HG02970 (cell line): ENCODE results near the gene CUX1.

Experiments
- ATAC-seq: cut with Tn5 transposase; IDR thresholded peaks from one replicate; pipeline ENCODE4 v1.9.1; 2021; ENCODE audit warnings: mild to moderate bottlenecking, moderate library complexity, moderate number of reproducible peaks; ENCODE audit not compliant: unreplicated experiment, low FRiP score

CUX1 gene

DNA sequence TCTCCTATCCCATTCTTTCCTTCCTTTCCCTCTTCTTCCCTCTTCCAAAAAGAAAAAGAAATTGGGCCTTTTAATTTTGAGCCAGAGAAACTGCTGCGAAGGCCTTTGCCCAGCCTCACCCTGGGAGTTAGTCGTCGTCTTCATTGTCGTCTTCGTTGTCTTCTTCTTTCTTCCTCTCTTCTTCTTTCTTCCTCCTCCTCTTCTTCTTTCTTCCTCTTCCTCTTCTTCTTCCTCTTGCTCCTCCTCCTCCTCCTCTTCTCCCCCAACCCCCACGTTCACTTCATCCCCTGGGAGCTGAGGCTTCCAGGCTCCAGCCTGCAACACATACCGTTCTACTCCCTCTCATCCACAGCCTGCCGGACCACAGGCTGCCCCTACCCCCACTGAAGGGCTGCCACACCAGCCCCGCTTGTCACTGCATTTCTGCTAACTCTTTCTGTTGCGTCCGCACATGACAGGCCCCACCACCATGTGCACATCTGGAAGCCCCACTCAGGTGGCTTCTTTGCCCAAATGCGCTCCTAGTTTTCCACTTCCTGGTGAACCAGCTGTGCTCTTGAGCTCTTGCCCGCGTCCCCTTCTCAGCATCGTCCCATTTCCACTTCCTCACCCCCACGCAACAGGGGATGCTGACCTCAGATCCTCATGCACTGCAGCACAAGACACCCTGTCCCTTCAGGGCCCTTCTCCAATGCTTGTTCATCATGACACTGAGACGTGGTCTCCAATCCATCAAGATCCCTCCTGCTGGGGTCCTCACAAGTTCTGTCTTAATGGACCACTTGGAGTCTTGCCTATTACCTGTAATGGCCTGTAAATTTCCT lies 374.3 kb downstream of the CUX1 start:
- ATAC-seq, result no peak

DNA sequence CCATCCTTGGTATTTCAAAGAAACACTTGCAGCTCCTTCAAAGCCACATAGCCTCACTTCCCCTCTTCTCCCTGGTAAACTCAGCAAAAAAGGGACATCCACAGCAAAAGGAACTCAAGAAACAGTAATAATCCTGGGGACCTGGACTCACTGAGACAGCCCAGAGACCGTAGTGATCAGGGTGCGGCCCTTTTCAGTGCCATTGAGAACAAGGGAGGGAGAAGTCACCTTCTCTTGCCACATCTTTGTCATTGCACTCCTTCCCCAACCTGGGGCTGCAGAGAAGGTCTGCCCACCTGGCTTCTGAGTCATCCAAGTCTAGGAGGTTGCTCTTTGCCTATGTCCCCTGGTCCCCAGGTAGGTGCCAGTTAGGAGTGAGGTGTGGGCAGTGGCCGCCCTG lies 375.4 kb downstream of the CUX1 start:
- no peak for ATAC-seq

DNA sequence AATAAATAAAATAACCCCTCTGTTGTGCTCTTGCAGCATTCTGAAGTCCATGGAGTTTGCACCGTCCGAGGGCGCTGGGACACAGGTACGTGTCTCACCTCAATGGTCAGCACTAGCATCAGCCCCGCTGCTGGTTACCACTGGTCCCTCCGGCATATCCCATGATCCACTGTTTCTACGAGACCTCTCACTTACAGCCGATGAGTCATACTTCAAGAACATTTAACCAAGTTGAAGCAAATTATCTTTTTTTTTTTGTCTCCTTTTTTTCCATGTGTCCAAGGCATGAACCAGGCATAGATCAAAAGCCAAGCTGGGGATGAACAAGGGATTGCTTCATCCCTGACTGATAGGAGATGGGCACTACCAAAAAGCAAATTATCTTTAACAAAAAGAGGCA lies 376.4 kb downstream of the CUX1 start:
- ATAC-seq, result no peak

- ATAC-seq, result no peak
Observed at GRCh38 chr7:102195361-102195760, 377.9 kb downstream of the CUX1 start.

GRCh38 chr7:102196028-102196427 lies 378.6 kb downstream of the CUX1 start:
- ATAC-seq, result no peak

GRCh38 chr7:102197161-102197560 lies 379.7 kb downstream of the CUX1 start:
- ATAC-seq, result no peak

DNA sequence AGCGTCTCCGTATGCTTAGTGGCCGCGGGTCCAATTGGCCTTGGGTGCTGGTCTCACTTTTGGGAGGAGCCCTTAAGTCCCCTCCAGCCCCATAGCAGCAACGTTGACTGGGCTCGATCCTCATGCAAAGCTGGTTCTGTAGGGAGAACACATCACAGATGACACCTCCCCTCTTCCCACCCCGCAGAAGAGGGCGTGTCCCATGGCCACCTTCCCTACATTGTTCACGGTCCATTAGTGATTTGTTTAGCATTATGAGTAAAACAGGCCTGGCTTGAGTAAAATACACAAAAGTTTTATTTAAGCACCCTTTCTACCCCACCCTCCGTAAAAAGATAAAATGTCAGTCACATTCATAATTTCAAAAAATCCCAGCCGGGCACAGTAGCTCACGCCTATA lies 380.2 kb downstream of the CUX1 start:
- ATAC-seq, result no peak

- ATAC-seq, result no peak
Observed at GRCh38 chr7:102198417-102198956, 381.1 kb downstream of the CUX1 start.

DNA sequence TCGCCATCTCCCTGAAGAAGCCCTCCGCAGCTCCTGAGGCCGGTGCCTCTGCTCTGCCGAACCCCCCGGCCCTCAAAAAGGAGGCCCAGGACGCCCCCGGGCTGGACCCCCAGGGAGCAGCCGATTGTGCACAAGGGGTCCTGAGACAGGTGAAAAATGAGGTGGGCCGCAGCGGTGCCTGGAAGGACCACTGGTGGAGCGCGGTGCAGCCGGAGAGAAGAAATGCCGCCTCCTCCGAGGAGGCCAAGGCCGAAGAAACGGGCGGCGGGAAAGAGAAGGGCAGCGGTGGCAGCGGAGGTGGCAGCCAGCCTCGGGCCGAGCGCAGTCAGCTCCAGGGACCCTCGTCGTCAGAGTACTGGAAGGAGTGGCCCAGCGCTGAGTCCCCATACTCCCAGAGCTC lies 384.1 kb downstream of the CUX1 start:
- ATAC-seq, result no peak

DNA sequence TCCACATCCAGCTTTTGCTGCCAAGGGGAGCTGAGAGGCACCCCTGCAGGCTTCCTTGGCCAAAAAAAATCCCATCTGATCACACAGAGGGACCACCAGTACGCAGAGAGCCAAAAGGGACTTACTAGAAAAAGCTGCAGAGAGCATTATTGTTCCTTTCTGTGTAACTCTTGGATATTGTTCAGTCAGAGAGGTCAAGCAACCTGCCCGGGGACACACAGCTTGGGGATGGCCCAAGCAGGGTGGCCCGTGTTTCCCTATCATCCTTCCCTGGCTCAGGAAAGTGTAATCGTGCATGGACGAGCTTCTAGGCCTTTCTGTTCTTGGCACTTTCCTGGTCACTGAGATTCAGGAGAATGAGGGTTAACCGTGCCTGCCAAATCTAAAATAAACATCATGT lies 385.1 kb downstream of the CUX1 start:
- no peak for ATAC-seq

- no peak for ATAC-seq
Observed at GRCh38 chr7:102203218-102203617, 385.8 kb downstream of the CUX1 start.

DNA sequence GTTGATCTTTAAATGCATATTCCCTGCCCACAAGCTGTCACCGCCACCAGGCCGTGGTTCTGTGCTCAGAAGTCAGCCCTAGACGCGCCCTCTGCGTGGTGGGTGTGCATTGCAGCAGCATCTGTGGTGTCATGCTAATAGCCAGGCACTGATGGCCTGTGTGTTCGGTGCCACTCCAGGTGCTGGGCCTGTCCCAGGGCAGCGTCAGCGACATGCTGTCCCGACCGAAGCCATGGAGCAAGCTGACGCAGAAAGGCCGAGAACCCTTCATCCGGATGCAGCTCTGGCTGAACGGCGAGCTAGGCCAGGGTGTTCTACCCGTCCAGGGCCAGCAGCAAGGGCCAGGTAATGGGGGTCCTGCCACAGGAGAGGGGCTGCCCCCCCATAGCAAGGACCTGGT lies 386.8 kb downstream of the CUX1 start:
- no peak for ATAC-seq

DNA sequence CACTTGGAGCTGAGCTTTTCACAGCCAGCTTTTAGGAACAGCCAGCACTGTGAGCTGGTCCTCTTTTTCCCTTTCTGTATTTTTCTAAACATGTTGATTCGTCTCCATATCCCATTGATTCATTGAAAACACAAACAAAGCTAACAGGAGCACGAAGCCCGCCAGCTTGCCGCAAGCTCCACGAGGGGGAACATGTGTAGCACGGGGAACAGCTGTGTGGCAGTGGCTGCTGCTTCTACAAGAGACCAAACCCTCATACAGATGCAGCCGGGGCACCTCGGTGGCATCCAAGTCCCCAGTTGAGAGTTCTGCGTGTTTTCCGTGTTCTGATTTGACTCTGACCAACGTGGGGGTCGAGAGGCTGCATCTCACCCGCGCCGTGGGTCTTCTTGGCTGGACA lies 388.5 kb downstream of the CUX1 start:
- ATAC-seq, result no peak

DNA sequence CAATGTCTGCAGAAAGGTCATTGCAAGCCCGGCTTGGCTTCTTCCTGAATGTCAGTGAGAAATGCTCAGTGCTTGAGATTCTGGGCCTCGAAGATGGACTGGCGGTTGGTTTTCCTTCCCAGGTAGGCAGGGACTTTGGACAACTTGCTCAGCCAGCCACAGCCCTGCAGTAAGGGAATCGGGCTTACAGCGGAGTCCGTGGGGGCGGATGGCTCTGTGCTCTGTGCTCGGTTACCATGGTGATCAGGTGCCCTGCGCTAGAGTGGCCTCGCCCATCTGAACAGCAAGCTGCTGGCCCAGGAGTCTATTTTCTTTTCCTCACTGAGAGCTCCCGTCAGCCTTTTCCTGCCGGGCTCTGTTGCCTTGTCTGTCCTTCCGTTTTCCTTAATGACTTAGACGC lies 391.4 kb downstream of the CUX1 start:
- no peak for ATAC-seq

GRCh38 chr7:102210787-102211186 lies 393.4 kb downstream of the CUX1 start:
- no peak for ATAC-seq

DNA sequence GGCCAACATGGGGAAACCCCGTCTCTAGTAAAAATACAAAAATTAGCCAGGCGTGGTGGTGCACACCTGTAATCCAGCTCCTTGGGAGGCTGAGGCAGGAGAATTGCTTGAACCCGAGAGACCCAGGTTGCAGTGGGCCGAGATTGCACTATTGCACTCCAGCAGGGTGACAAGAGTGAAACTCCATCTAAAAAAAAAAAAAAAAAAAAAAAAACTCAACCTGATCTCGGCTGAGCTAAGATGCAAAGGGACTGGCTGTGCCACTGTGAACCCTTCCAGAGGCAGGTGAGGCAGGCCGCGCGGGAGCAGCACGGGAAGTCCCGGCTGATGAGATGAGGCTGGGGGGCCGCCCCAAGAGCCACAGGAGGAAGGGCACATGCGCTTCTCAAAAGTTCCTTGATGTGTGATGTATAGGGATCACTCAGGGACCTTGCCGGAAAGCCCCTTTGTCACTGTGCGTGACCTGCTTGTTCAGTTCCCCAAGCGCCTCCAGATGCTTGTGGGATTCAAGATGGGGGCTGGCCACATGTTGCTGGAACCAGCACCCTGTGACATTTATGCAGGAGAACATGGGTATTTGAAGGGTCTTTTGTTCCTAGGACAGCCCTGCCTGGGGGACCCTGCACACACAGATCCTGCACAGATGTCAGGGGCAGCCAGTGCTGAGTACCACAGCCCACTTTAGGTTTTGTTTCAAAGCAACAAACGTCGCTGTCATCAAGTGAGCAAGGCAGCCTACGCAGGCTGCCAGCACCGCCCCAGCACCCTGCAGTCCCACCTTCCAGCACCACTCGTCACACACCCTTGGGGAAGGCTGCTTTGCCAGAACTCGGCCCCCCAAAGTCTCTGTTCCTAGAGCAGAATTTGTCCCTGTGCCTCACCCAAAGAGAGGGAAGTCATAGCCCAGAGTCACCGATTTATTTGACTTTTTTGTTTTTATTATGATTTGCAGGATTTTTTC lies 394.4 kb downstream of the CUX1 start:
- ATAC-seq, result no peak

- ATAC-seq, result no peak
Observed at GRCh38 chr7:102214477-102215072, 397.1 kb downstream of the CUX1 start.

- ATAC-seq, result no peak
Observed at GRCh38 chr7:102215256-102215655, 397.8 kb downstream of the CUX1 start.

DNA sequence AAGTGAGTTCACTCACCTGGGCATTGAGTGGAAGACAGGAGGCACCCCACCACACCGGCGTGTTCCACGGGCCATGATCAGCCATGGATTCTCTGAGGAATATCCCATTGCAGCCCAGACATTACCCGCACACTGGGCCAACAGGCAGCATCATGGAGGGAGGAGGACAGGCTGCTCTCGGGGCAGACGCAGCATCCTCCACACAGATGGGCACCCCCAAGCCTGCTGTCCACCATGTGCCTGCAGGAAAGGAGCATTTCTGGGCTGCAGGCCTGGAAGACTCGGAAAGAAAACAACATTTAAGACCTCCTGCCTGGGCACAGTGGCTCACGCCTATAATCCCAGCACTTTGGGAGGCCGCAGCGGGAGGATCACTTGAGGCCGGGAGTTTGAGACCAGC lies 398.3 kb downstream of the CUX1 start:
- ATAC-seq, result no peak

- no peak for ATAC-seq
Observed at GRCh38 chr7:102216573-102217314, 399.3 kb downstream of the CUX1 start.
